Measurements from ENCODE around the gene SDHA. TPM values are rescaled to one million over a fixed set of nuclear protein-coding genes. Genes with fewer than 3 reads are reported as not detected.

SDHA gene
- total and polyA plus RNA-seq, 9 of the 15 experiments (the other 6 are each of a cell fraction or from before 2014, with no cell fraction given) = 82.9 to 191 (median 130) TPM

DNA sequence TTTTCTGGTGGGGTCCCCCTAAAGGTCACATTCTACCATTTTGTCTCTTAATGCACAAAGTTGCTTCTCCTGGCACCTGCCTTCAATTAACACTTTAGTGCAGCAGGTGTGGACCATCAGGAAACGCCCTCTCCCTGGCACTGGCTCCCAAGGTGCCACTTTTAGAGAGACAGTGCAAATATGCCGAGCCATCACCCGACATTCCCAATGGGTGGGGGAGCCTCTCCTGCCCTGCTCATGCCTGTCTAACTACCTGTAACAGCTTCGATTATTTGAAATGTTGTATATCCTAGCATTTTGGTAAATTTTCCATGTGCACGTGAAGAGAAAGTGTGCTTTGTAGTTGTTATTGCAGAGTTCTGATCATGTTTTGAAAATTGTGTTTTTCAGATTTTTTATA is 40.0 kb upstream of the SDHA start:
- BruUV-seq (replicated peaks) = no TSS peak
- Histone ChIP-seq H3K9ac (ENCODE audit: insufficient read depth in 1 of 2, low read depth in 2 of 2, low read length in 2 of 2) (no peak overlapping the region), H4K20me1 (replicated peaks; ENCODE audit: control insufficient read depth, insufficient read depth, low read length) (peaks cover 17% of the 10 kb centered on the region), H2AFZ (ENCODE audit: low read depth, low read length) (no peak overlapping the region), H3K4me2 (ENCODE audit: insufficient read depth, low read length) (no peak overlapping the region), H3K27ac (ENCODE audit: extremely low read depth, low read depth, low read length) (no peak overlapping the region), H3K36me3 (ENCODE audit: control insufficient read depth, insufficient read depth, low read length) (no peaks in the 10 kb centered on the region), H3K4me3 (no peak overlapping the region), H3K79me2 (ENCODE audit: control insufficient read depth, insufficient read depth, low read length) (no peaks in the 10 kb centered on the region), H3K9me3 (replicated peaks; ENCODE audit: control insufficient read depth, insufficient read depth, low read depth, low read length) (no peaks in the 10 kb centered on the region), H3K9me1 (ENCODE audit: control insufficient read depth, insufficient read depth, low read length) (no peaks in the 10 kb centered on the region), H3K27me3 (ENCODE audit: control insufficient read depth in 2 of 2, insufficient read depth in 2 of 2, low read length in 2 of 2) (peaks cover 75 to 80% of the 10 kb centered on the region in 2 experiments), H3K4me1 (replicated peaks in 1 of 2; ENCODE audit: control insufficient read depth in 2 of 2, insufficient read depth in 2 of 2, low read length in 2 of 2) (peaks cover 0 to 8% of the 10 kb centered on the region in 2 experiments; a peak in 1 of 5 replicates)
- in situ Hi-C loops (cut with MboI) = no loop called here
- ATAC-seq = no peak
- no peak for FAIRE-seq
- ChIA-PET POLR2A (no interaction called here), CTCF (ENCODE audit: low intra/inter-chr PET ratio) (no interaction called here)
- DNase-seq (ENCODE audit: extremely low read depth in 1 of 4, low spot score in 3 of 4) = no peak
- TF ChIP-seq HDAC2 (IDR thresholded peaks at IDR 0.05) = no peak
- no peak for TF ChIP-seq ZNF12 (CRISPR knock-in tag; IDR thresholded peaks at IDR 0.05)
- TF ChIP-seq ZNF551 (CRISPR knock-in tag; IDR thresholded peaks at IDR 0.05) = no peak
- no peak for TF ChIP-seq DDX20 (tag; IDR thresholded peaks at IDR 0.05; ENCODE audit: low read depth)
- TF ChIP-seq, protein P1, sequence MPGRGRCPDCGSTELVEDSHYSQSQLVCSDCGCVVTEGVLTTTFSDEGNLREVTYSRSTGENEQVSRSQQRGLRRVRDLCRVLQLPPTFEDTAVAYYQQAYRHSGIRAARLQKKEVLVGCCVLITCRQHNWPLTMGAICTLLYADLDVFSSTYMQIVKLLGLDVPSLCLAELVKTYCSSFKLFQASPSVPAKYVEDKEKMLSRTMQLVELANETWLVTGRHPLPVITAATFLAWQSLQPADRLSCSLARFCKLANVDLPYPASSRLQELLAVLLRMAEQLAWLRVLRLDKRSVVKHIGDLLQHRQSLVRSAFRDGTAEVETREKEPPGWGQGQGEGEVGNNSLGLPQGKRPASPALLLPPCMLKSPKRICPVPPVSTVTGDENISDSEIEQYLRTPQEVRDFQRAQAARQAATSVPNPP (IDR thresholded peaks at IDR 0.05; ENCODE audit: borderline replicate concordance, insufficient read depth, insufficient read length) = no peak
- no peak for TF ChIP-seq SMARCA4 (IDR thresholded peaks at IDR 0.05)
- TF ChIP-seq ZNF140 (CRISPR knock-in tag; IDR thresholded peaks at IDR 0.05) = no peak
- no peak for TF ChIP-seq TAL1 (IDR thresholded peaks at IDR 0.05)
- TF ChIP-seq THRAP3 (IDR thresholded peaks at IDR 0.05; ENCODE audit: borderline replicate concordance) = no peak
- intact Hi-C loops (cut with micrococcal nuclease) = no loop called here
- WGBS (ENCODE audit: insufficient coverage, low coverage, missing lambda C conversion rate) = 2% methylated on average over 5 of the region's 5 CpGs

Measured in K562 (cell line).